ENCODE results near the gene STARD6.

The STARD6 gene

DNA sequence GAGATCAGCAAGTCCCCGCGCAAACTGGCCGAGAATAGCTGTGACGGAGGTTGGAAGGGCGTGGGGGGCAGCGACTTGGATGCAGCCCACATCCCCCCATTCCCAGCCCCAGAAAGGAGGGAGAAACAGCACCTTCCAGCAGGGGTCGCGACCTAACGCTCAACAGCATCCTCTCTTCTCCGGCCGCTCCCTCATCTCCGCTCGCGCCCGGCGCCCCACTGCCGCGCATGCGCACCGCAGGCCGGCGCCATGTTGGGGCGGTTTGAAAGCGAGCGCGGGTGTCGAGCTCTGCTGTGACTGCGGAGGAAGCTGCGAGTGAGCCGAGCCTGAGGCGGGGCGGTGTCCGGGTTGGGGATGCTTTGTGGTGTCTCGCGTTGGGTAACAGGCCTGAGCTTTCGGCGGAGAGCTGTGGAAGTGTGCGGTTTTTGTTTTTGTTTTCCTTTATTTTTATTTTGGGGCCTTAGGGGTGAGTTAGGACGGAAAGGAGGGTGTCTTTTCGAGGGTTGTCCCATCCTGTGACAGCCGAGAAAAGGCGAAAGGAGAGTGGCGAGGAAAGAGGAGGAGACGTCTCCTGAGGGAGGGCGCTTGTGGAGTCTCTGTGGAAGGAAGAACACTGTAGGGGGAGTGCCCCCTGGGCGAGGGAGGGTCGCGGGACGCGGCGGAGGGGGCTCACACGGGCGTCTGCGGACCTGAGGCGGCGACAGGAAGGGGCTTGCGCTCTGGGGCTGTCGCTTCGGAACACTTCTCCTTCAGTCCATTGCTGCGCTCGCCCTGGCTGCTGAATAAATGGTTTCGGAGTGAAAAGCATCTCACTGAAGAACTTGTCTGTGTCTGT, at the start of gene STARD6, which contains the start of gene C18orf54:
STARD6 (minus strand) TSS at position 199 of the 835 bp plus-strand sequence. CDS start 3,285 bp downstream, outside the sequence.
C18orf54 (plus strand) TSS at position 247 of the 835 bp plus-strand sequence. CDS start 2,667 bp downstream, outside the sequence.
- H3K4me1 Mint-ChIP-seq, result peaks cover 24% of the 10 kb centered on the region
- H3K36me3 Mint-ChIP-seq (ENCODE audit: low read depth), result peaks cover 25% of the 10 kb centered on the region
- DNase-seq, result peak; percentile 90
- H3K27me3 Mint-ChIP-seq (ENCODE audit: low read depth, poor library complexity), result no peaks in the 10 kb centered on the region
- peaks cover 13% of the 10 kb centered on the region for H3K9me3 Mint-ChIP-seq
- peak; percentile 31 for TF ChIP-seq CTCF (IDR thresholded peaks at IDR 0.05)
- H3K27ac Mint-ChIP-seq, result peak within 1 kb of the TSS; percentile 99
- H3K4me3 Mint-ChIP-seq, result peak within 1 kb of the TSS; percentile 99

DNA sequence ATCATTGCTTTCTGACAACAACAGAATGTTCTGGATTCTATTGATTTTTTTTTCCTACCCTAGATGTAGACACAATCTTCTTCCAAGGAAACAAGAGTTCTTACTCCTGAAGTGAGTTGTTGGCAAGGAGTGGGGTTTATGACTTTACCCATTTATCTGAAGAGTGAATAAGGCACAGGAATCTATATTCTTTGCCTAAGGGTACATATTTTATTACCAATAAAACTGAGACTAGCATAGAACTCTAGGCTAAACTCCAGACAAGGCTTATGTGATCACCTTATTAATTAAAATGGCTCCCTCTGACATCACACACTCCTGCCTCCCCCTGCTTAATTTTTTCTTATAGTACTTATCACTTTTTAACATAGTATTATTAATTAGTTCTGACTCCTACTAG, 47.6 kb upstream of the STARD6 start:
- no peak for TF ChIP-seq CTCF (IDR thresholded peaks at IDR 0.05)
- peaks cover 12% of the 10 kb centered on the region for H3K9me3 Mint-ChIP-seq
- no peaks in the 10 kb centered on the region for H3K36me3 Mint-ChIP-seq (ENCODE audit: low read depth)
- DNase-seq, result no peak
- H3K4me1 Mint-ChIP-seq, result no peaks in the 10 kb centered on the region
- H3K27ac Mint-ChIP-seq, result no peak overlapping the region
- H3K4me3 Mint-ChIP-seq, result no peak overlapping the region
- peaks cover 5% of the 10 kb centered on the region for H3K27me3 Mint-ChIP-seq (ENCODE audit: low read depth, poor library complexity)

- peaks cover 13% of the 10 kb centered on the region for H3K4me1 Mint-ChIP-seq
- H3K36me3 Mint-ChIP-seq (ENCODE audit: low read depth), result no peaks in the 10 kb centered on the region
- H3K9me3 Mint-ChIP-seq, result peaks cover 7% of the 10 kb centered on the region
- no peak overlapping the region for H3K4me3 Mint-ChIP-seq
- TF ChIP-seq CTCF (IDR thresholded peaks at IDR 0.05), result no peak
- no peak overlapping the region for H3K27ac Mint-ChIP-seq
- H3K27me3 Mint-ChIP-seq (ENCODE audit: low read depth, poor library complexity), result no peaks in the 10 kb centered on the region
- no peak for DNase-seq
Observed at GRCh38 chr18:54396760-54397159, 39.1 kb upstream of the STARD6 start.

DNA sequence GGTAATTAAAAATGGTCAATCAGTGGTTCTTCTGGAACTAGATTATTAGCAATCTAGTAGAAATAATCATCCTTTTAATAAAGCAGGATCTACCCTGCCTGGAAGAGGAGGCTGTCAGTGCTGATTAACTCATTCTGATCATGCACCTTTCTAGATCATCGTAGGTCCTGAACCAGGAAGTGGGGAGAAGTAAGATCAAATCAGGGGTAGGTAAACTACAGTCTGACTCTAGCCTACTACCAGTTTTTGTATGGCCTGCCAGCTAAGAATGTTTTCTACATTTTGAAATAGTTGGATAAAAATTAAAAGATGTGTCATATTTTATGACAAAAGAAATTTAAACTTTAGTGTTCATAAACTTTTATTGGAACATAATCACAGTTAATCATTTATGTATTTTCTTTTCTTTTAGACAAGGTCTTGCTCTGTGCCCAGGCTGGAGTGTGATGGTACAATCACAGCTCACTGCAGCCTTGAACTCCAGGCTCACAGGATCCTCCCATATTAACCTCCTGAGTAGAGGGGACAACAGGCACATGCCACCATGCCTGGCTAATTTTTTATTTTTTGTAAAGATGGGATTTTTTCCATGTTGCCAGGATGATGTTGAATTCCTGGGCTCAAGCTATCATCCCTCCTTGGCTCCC, 36.1 kb upstream of the STARD6 start:
- peaks cover 43% of the 10 kb centered on the region for H3K4me1 Mint-ChIP-seq

GRCh38 chr18:54392543-54393023, 34.9 kb upstream of the STARD6 start:
- Mint-ChIP-seq H3K27ac (no peak overlapping the region), H3K4me1 (peaks cover 51% of the 10 kb centered on the region), H3K27me3 (ENCODE audit: low read depth, poor library complexity) (peaks cover 2% of the 10 kb centered on the region), H3K36me3 (ENCODE audit: low read depth) (peaks cover 6% of the 10 kb centered on the region), H3K4me3 (no peak overlapping the region), H3K9me3 (peaks cover 14% of the 10 kb centered on the region)
- peak; percentile 27 for DNase-seq
- peak; percentile 74 for TF ChIP-seq CTCF (IDR thresholded peaks at IDR 0.05)

More for the DNA sequence above, 36.1 kb upstream of the STARD6 start:
- H3K9me3 Mint-ChIP-seq, result peaks cover 4% of the 10 kb centered on the region
- no peak overlapping the region for H3K27ac Mint-ChIP-seq
- peaks cover 2% of the 10 kb centered on the region for H3K27me3 Mint-ChIP-seq (ENCODE audit: low read depth, poor library complexity)
- H3K4me3 Mint-ChIP-seq, result no peak overlapping the region
- DNase-seq, result no peak
- no peaks in the 10 kb centered on the region for H3K36me3 Mint-ChIP-seq (ENCODE audit: low read depth)
- TF ChIP-seq CTCF (IDR thresholded peaks at IDR 0.05), result no peak
